NCI-H2227 (cell line): ENCODE measurements around the gene CLN6.
"Not testable (repeated sequence)": the region's sequence is repeated elsewhere in the genome, so short reads cannot be mapped to it uniquely, and the experiment has no call there.

Experiments used
- DNase-seq: peaks from one replicate; lab custom pipeline; 2025; ENCODE audit not compliant: unreplicated experiment; lab: John Stamatoyannopoulos, UW

Gene CLN6

GRCh38 chr15:68192117-68192516, 37.4 kb downstream of the CLN6 start:
- no peak for DNase-seq

GRCh38 chr15:68191555-68191954, 38.0 kb downstream of the CLN6 start:
- no peak for DNase-seq

- DNase-seq = no peak
These were observed 39.5 kb downstream of the CLN6 start for GRCh38 chr15:68190048-68190447.

- no peak for DNase-seq
These were observed 40.9 kb downstream of the CLN6 start for GRCh38 chr15:68188647-68189046.

- no peak for DNase-seq
These were observed 42.0 kb downstream of the CLN6 start for GRCh38 chr15:68187559-68187958.

- DNase-seq = no peak
These were observed 42.7 kb downstream of the CLN6 start for GRCh38 chr15:68186671-68187397.

GRCh38 chr15:68184616-68185480, 44.7 kb downstream of the CLN6 start:
- DNase-seq = no peak

GRCh38 chr15:68183616-68184315, 45.8 kb downstream of the CLN6 start:
- no peak for DNase-seq

GRCh38 chr15:68177742-68178141, 51.8 kb downstream of the CLN6 start:
- no peak for DNase-seq

- DNase-seq = no peak
These were observed 52.9 kb downstream of the CLN6 start for GRCh38 chr15:68176601-68177000.

GRCh38 chr15:68175526-68175925, 54.0 kb downstream of the CLN6 start:
- DNase-seq = no peak

GRCh38 chr15:68173119-68173518, 56.4 kb downstream of the CLN6 start:
- no peak for DNase-seq

- DNase-seq = not testable (repeated sequence)
These were observed 57.5 kb downstream of the CLN6 start for GRCh38 chr15:68172037-68172436.

GRCh38 chr15:68166847-68167246, 62.7 kb downstream of the CLN6 start:
- no peak for DNase-seq

GRCh38 chr15:68163191-68163590, 66.3 kb downstream of the CLN6 start:
- DNase-seq = no peak

- no peak for DNase-seq
These were observed 71.4 kb downstream of the CLN6 start for GRCh38 chr15:68158046-68158628.

GRCh38 chr15:68157074-68157473, 72.5 kb downstream of the CLN6 start:
- DNase-seq = no peak
